GM12892 (cell line): Measurements from ENCODE around the gene HNF4A.

ENCODE experiments used
- POLR2A ChIP-seq: IDR thresholded peaks from 2 replicates; pipeline ENCODE4 v1.6.1; 2011; ENCODE audit warnings: low read depth, low read length, control low read depth
- POLR2AphosphoS5 ChIP-seq: IDR thresholded peaks from 2 replicates; pipeline ENCODE4 v1.6.1; 2011; ENCODE audit warnings: low read depth, low read length, control low read depth
- TAF1 ChIP-seq: IDR thresholded peaks from 2 replicates; pipeline ENCODE4 v1.6.1; 2011; ENCODE audit warnings: low read depth, mild to moderate bottlenecking, control low read depth, low read length, borderline replicate concordance

DNA sequence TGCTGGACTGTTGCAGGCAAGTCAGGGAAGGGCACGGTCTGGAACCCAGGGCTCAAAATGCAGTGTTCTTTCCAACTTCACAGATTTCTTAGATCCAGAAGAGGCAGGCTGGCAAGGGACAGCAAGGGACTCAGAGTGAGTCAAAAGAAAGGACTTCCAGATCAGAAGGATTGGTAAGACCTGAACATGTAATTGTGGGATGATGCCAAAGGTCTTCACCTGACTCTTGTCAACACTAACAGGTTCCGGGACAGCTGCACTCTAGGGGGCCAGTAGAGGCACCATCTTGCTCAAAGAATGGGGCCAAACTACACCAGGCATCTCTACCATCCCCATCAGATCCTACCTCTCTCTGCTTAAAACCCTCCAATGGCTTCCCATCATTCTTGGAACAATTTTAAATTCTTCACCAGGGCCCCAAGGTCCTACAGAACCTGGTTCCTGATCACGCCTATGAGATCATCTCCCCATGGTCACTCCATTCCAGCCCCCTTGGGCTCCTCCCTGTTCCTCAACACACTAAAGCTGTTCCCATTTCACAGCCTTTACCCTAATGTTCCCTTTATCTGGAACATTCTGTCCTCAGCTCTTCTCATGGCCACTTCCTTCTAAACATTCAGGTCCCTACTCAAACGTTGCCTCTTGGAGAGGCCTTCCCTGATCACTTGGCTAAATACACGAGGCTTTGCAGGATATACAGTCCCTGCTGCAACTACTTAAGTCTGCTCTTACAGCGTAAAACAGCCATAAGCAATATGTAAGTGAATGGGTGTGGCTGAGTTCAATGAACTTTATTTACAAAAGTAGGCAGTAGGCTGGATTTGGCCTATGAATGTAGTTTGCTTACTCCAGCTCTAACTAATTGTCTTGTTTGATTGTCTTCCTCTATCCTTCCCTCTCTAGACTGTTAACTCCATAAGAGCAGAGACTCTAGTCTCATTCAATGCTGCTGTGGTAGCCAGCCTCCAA is 90.5 kb downstream of the HNF4A start:
- TF ChIP-seq POLR2A, result no peak
- TF ChIP-seq POLR2AphosphoS5, result no peak
- TF ChIP-seq TAF1, result no peak
